ENCODE measurements around the gene ACSS1. TPM values are rescaled to one million over a fixed set of nuclear protein-coding genes. Genes with fewer than 3 reads are reported as not detected.

ACSS1 gene
- total RNA-seq, 1 donor from 2014 or later, result 0.27 TPM

DNA sequence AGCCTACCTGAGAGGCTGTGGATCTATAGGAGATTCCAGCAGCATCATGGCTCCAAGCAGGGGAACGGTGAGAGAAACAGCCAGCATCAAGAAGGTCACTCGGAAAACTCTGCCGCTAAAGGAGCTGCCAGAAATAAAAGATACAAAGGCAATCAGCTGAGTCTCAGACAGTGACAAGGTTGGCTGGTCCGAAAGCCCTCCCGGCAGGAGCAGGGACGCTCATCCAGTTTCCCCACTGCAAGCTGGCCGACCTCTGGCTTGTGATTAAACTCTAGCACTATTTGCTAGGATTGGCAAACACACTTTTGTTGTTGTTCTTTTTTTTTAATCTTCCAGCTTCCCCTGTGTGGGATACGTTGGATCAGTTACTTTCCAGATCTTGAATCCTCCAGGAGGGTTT, 74.0 kb downstream of the ACSS1 start:
- no peak overlapping the region for H3K27ac Mint-ChIP-seq (ENCODE audit: unreplicated experiment)
- H3K27me3 Mint-ChIP-seq (ENCODE audit: low read depth, unreplicated experiment), result no peaks in the 10 kb centered on the region
- no peak overlapping the region for H3K4me3 Mint-ChIP-seq (ENCODE audit: unreplicated experiment)
- H3K9ac ChIP-seq (ENCODE audit: low read length), result no peak overlapping the region
- no peak overlapping the region for H3K4me2 ChIP-seq (ENCODE audit: low read length)
- no peak overlapping the region for H3K4me3 ChIP-seq (ENCODE audit: insufficient read depth, low read depth, low read length)
- H3K27ac ChIP-seq (ENCODE audit: low read depth, low read length), result no peak overlapping the region
- no peaks in the 10 kb centered on the region for H3K36me3 ChIP-seq (ENCODE audit: insufficient read depth, low read length)
- H2AFZ ChIP-seq (ENCODE audit: low read depth, low read length), result no peak overlapping the region
- DNase-seq (ENCODE audit: low read depth) (no peak), FAIRE-seq (no peak)
- peaks cover 6% of the 10 kb centered on the region for H3K9me3 ChIP-seq (ENCODE audit: insufficient read depth, low read depth, low read length)
- peaks cover 19% of the 10 kb centered on the region for H3K9me3 Mint-ChIP-seq (ENCODE audit: unreplicated experiment)
- no peaks in the 10 kb centered on the region for H3K4me1 ChIP-seq (ENCODE audit: insufficient read depth, low read length)
- TF ChIP-seq CTCF (IDR thresholded peaks at IDR 0.05; ENCODE audit: insufficient read depth, low read depth, low read length) (no peak), EZH2 (IDR thresholded peaks at IDR 0.05; ENCODE audit: insufficient read depth, low read length) (no peak)
- H3K79me2 ChIP-seq (ENCODE audit: insufficient read depth, low read length), result peaks cover 55% of the 10 kb centered on the region
- H3K27me3 ChIP-seq (ENCODE audit: insufficient read depth, low read length), result no peaks in the 10 kb centered on the region
- H3K36me3 Mint-ChIP-seq (ENCODE audit: low read depth, unreplicated experiment), result peaks cover 30% of the 10 kb centered on the region
- peaks cover 57% of the 10 kb centered on the region for H4K20me1 ChIP-seq (ENCODE audit: insufficient read depth, low read length)
- H3K4me1 Mint-ChIP-seq (ENCODE audit: low read depth, unreplicated experiment), result no peaks in the 10 kb centered on the region

DNA sequence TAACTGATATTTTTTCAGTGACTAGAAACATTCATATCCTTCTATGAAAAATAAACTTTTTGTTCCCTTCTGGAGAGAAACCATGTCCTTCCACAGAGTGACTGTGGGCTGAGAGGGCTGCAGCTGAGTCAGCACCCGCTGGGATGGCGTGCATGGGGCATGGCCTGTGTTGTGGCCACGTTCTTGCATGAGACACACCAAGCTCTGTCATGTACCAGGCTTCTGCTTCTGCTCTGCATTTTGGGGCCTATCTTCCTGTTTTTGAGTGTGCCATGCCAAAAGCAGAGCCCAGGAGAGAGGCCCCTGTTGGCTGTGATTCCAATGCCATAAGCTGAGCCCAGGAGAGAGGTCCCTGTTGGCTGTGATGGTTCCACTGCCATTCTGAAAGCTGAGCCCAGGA, 76.1 kb downstream of the ACSS1 start:
- Mint-ChIP-seq H3K4me3 (ENCODE audit: unreplicated experiment) (no peak overlapping the region), H3K9me3 (ENCODE audit: unreplicated experiment) (peaks cover 19% of the 10 kb centered on the region), H3K4me1 (ENCODE audit: low read depth, unreplicated experiment) (no peaks in the 10 kb centered on the region), H3K27me3 (ENCODE audit: low read depth, unreplicated experiment) (no peaks in the 10 kb centered on the region), H3K27ac (ENCODE audit: unreplicated experiment) (no peak overlapping the region), H3K36me3 (ENCODE audit: low read depth, unreplicated experiment) (peaks cover 37% of the 10 kb centered on the region)
- Histone ChIP-seq H3K27me3 (ENCODE audit: insufficient read depth, low read length) (no peaks in the 10 kb centered on the region), H3K36me3 (ENCODE audit: insufficient read depth, low read length) (no peaks in the 10 kb centered on the region), H2AFZ (ENCODE audit: low read depth, low read length) (no peak overlapping the region), H3K4me3 (ENCODE audit: insufficient read depth, low read depth, low read length) (no peak overlapping the region), H3K4me2 (ENCODE audit: low read length) (no peak overlapping the region), H3K79me2 (ENCODE audit: insufficient read depth, low read length) (peaks cover 36% of the 10 kb centered on the region), H3K9ac (ENCODE audit: low read length) (no peak overlapping the region), H3K9me3 (ENCODE audit: insufficient read depth, low read depth, low read length) (peaks cover 6% of the 10 kb centered on the region), H4K20me1 (ENCODE audit: insufficient read depth, low read length) (peaks cover 38% of the 10 kb centered on the region), H3K4me1 (ENCODE audit: insufficient read depth, low read length) (no peaks in the 10 kb centered on the region), H3K27ac (ENCODE audit: low read depth, low read length) (no peak overlapping the region)
- no peak for TF ChIP-seq CTCF (IDR thresholded peaks at IDR 0.05; ENCODE audit: insufficient read depth, low read depth, low read length)
- no peak for TF ChIP-seq EZH2 (IDR thresholded peaks at IDR 0.05; ENCODE audit: insufficient read depth, low read length)
- no peak for DNase-seq (ENCODE audit: low read depth)
- no peak for FAIRE-seq

DNA sequence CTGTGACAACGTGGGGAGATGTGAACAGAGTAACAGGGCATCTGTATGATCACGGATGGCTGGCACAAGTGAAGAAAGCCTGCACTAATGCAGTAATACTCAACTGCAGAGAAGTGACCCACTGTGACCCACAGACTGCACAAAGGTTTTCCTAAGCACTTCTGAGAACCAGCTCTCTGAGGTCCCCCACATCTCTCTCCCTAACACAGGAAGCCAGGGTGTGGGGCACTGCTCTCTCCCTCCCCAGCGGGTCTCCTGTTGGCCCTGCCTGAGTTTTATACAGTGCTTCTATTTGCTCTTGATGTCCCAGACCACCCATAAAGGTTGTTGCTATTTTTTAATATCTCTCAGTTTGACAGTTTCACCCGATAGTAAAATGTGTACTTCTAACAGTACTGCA, 76.7 kb downstream of the ACSS1 start:
- H3K4me3 ChIP-seq (ENCODE audit: insufficient read depth, low read depth, low read length), result no peak overlapping the region
- H4K20me1 ChIP-seq (ENCODE audit: insufficient read depth, low read length), result peaks cover 33% of the 10 kb centered on the region
- Mint-ChIP-seq H3K4me1 (ENCODE audit: low read depth, unreplicated experiment) (no peaks in the 10 kb centered on the region), H3K36me3 (ENCODE audit: low read depth, unreplicated experiment) (peaks cover 38% of the 10 kb centered on the region), H3K27me3 (ENCODE audit: low read depth, unreplicated experiment) (no peaks in the 10 kb centered on the region), H3K4me3 (ENCODE audit: unreplicated experiment) (no peak overlapping the region), H3K9me3 (ENCODE audit: unreplicated experiment) (peaks cover 20% of the 10 kb centered on the region), H3K27ac (ENCODE audit: unreplicated experiment) (no peak overlapping the region)
- H3K36me3 ChIP-seq (ENCODE audit: insufficient read depth, low read length), result no peaks in the 10 kb centered on the region
- H3K9ac ChIP-seq (ENCODE audit: low read length), result no peak overlapping the region
- FAIRE-seq (no peak), DNase-seq (ENCODE audit: low read depth) (no peak)
- TF ChIP-seq EZH2 (IDR thresholded peaks at IDR 0.05; ENCODE audit: insufficient read depth, low read length), result no peak
- TF ChIP-seq CTCF (IDR thresholded peaks at IDR 0.05; ENCODE audit: insufficient read depth, low read depth, low read length), result no peak
- H3K27ac ChIP-seq (ENCODE audit: low read depth, low read length), result no peak overlapping the region
- H3K27me3 ChIP-seq (ENCODE audit: insufficient read depth, low read length), result no peaks in the 10 kb centered on the region
- H3K9me3 ChIP-seq (ENCODE audit: insufficient read depth, low read depth, low read length), result peaks cover 6% of the 10 kb centered on the region
- no peak overlapping the region for H3K4me2 ChIP-seq (ENCODE audit: low read length)
- H3K4me1 ChIP-seq (ENCODE audit: insufficient read depth, low read length), result no peaks in the 10 kb centered on the region
- H3K79me2 ChIP-seq (ENCODE audit: insufficient read depth, low read length), result peaks cover 31% of the 10 kb centered on the region
- no peak overlapping the region for H2AFZ ChIP-seq (ENCODE audit: low read depth, low read length)

All from astrocyte (in vitro differentiated cells and primary cell).